ENCODE measurements around the gene FAM53A.

Gene FAM53A

GRCh38 chr4:1614502-1614853 is 69.6 kb downstream of the FAM53A start:
- H3K9me3 Mint-ChIP-seq = peaks cover 15% of the 10 kb centered on the region
- no peak overlapping the region for H3K4me3 Mint-ChIP-seq
- DNase-seq = no peak
- peaks cover 15% of the 10 kb centered on the region for H3K27me3 Mint-ChIP-seq (ENCODE audit: low read depth, poor library complexity)
- peaks cover 2% of the 10 kb centered on the region for H3K4me1 Mint-ChIP-seq
- TF ChIP-seq, protein P1, sequence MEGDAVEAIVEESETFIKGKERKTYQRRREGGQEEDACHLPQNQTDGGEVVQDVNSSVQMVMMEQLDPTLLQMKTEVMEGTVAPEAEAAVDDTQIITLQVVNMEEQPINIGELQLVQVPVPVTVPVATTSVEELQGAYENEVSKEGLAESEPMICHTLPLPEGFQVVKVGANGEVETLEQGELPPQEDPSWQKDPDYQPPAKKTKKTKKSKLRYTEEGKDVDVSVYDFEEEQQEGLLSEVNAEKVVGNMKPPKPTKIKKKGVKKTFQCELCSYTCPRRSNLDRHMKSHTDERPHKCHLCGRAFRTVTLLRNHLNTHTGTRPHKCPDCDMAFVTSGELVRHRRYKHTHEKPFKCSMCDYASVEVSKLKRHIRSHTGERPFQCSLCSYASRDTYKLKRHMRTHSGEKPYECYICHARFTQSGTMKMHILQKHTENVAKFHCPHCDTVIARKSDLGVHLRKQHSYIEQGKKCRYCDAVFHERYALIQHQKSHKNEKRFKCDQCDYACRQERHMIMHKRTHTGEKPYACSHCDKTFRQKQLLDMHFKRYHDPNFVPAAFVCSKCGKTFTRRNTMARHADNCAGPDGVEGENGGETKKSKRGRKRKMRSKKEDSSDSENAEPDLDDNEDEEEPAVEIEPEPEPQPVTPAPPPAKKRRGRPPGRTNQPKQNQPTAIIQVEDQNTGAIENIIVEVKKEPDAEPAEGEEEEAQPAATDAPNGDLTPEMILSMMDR (IDR thresholded peaks at IDR 0.05) = no peak
- no peak overlapping the region for H3K27ac Mint-ChIP-seq
- H3K36me3 Mint-ChIP-seq (ENCODE audit: low read depth) = no peaks in the 10 kb centered on the region

GRCh38 chr4:1614049-1614448 is 70.1 kb downstream of the FAM53A start:
- H3K36me3 Mint-ChIP-seq (ENCODE audit: low read depth) = no peaks in the 10 kb centered on the region
- no peak overlapping the region for H3K27ac Mint-ChIP-seq
- H3K27me3 Mint-ChIP-seq (ENCODE audit: low read depth, poor library complexity) = peaks cover 15% of the 10 kb centered on the region
- no peak overlapping the region for H3K4me3 Mint-ChIP-seq
- TF ChIP-seq, protein P1 (IDR thresholded peaks at IDR 0.05) = no peak
- no peak for DNase-seq
- peaks cover 15% of the 10 kb centered on the region for H3K9me3 Mint-ChIP-seq
- H3K4me1 Mint-ChIP-seq = peaks cover 6% of the 10 kb centered on the region

DNA sequence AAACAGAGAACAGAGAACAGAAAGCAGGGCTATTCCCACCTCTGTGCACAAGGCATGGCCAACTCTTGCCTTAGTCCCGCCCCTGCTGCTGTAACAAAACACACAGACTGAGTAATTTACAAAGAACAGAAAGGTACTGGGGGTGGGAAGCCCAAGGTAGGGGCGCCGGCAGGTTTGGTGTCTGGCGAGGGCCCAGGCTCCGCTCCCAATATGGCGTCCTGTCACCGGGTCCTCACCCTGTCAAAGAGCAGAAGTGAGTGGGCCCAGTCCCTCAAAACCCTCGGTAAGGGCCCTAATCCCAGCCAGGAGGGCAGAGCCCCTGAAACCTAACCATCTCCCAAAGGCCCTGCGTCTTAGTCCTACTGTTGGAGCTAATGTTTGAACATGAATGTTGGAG is 71.0 kb downstream of the FAM53A start:
- no peak overlapping the region for H3K27ac Mint-ChIP-seq
- TF ChIP-seq, protein P1 (IDR thresholded peaks at IDR 0.05) = no peak
- no peak overlapping the region for H3K4me3 Mint-ChIP-seq
- H3K4me1 Mint-ChIP-seq = peaks cover 13% of the 10 kb centered on the region
- H3K27me3 Mint-ChIP-seq (ENCODE audit: low read depth, poor library complexity) = peaks cover 15% of the 10 kb centered on the region
- peaks cover 15% of the 10 kb centered on the region for H3K9me3 Mint-ChIP-seq
- no peaks in the 10 kb centered on the region for H3K36me3 Mint-ChIP-seq (ENCODE audit: low read depth)
- no peak for DNase-seq

DNA sequence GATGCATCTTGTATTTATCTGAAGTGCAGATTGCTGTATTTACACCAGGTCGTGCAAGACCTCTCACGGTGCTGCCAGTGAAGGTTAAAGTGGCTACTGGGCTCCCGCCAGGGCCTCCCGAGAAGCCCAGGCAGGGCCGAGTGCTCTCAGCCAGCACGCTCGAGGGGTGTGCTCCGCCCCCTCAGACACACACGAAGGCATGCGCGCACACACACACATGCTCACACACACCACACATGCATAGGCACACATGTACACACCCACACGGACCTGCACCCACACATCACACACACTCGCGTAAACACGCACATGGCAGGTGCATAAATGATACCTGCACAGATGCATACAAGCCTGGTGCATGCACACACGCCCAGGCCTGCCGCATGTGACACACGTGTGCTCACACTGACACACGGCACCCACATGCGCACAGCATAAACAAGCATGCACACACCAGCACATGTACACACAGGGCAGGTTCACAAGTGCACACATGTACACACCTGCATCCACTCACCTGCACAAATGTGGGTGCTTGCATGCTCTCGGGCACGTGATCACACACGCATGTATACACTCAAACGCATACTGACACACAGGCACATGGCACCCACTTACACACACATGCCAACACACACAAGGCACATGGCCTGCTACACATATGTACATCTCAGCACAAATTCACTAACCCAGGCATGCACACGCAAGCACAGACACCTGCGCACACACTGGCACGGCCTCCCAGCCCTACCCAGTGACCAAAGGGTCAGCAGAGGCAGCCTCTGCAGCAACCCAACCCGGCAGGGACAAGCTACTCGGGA is 71.6 kb downstream of the FAM53A start:
- DNase-seq = no peak
- peaks cover 15% of the 10 kb centered on the region for H3K4me1 Mint-ChIP-seq
- H3K36me3 Mint-ChIP-seq (ENCODE audit: low read depth) = no peaks in the 10 kb centered on the region
- H3K27me3 Mint-ChIP-seq (ENCODE audit: low read depth, poor library complexity) = peaks cover 15% of the 10 kb centered on the region
- H3K4me3 Mint-ChIP-seq = no peak overlapping the region
- no peak overlapping the region for H3K27ac Mint-ChIP-seq
- peaks cover 9% of the 10 kb centered on the region for H3K9me3 Mint-ChIP-seq
- TF ChIP-seq, protein P1 (IDR thresholded peaks at IDR 0.05) = no peak

DNA sequence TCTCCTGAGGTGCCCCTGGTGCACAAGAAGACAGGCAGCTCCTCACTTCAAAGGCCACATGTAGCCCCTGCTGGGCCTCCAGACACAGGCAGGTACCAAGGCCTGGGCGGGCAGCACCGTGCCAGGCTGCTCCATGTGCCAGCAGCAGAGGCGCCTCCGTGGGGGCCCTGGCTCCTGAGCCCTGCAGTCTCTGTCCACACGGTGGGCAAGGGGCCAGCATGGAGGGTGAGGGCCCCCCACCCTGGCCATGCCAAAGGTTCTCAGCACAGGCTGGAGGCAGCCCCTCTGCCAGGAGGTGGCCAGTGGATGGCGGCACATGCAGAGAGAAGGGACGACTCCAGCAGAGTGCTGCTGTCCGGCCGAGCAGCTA is 72.6 kb downstream of the FAM53A start:
- peaks cover 15% of the 10 kb centered on the region for H3K4me1 Mint-ChIP-seq
- H3K4me3 Mint-ChIP-seq = no peak overlapping the region
- TF ChIP-seq, protein P1 (IDR thresholded peaks at IDR 0.05) = no peak
- no peak for DNase-seq
- H3K36me3 Mint-ChIP-seq (ENCODE audit: low read depth) = no peaks in the 10 kb centered on the region
- H3K27me3 Mint-ChIP-seq (ENCODE audit: low read depth, poor library complexity) = peaks cover 13% of the 10 kb centered on the region
- H3K27ac Mint-ChIP-seq = no peak overlapping the region
- no peaks in the 10 kb centered on the region for H3K9me3 Mint-ChIP-seq

All from nephron progenitor cell (in vitro differentiated cells).